Measurements from ENCODE around the gene SYT2.
"Not testable (repeated sequence)": the region's sequence is repeated elsewhere in the genome, so short reads cannot be mapped to it uniquely, and the experiment has no call there.

The SYT2 gene

DNA sequence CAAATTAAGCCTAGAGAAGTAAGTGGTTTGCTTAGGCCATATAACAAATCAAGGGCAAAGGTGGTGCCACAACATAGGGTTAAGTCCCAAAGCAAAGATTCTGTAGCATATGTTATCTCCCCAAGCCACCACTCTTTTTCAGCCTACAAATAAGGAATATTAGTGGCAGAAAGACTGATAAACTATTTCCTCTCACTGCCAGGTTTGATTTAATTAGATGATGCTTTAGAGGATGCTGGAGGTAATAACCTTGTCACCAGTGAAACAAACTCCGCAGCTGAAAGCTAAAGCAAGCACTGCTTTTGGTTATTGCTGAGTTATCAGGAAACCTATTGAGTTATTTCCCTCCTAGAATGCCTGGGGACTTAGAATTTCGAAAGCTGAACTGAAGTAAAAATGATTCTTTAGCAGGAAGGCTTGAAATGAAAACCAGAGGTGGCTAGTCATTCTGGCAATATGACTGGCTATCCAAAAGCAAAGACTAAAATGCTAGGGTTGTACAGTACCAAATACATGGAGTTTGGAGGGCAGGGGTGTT is 145.2 kb downstream of the SYT2 start:
- DNase-seq: no peak

DNA sequence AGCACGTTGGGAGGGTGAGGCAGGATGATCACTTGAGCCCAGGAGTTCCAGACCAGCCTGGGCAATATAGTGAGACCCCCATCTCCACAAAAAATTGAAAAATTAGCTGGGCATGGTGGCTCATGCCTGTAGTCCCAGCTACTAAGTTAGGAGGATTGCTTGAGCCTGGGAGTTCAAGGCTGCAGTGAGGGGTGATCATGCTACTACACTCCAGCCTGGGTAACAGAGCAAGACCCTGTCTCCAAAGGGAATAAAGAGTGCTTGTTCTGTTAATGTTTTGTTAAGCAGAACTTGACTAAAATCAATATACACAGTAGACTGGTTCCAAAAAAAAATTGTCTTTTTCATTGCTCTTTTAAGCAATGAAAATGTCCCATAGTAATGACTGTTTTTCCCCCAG is 146.4 kb downstream of the SYT2 start:
- no peak for DNase-seq

DNA sequence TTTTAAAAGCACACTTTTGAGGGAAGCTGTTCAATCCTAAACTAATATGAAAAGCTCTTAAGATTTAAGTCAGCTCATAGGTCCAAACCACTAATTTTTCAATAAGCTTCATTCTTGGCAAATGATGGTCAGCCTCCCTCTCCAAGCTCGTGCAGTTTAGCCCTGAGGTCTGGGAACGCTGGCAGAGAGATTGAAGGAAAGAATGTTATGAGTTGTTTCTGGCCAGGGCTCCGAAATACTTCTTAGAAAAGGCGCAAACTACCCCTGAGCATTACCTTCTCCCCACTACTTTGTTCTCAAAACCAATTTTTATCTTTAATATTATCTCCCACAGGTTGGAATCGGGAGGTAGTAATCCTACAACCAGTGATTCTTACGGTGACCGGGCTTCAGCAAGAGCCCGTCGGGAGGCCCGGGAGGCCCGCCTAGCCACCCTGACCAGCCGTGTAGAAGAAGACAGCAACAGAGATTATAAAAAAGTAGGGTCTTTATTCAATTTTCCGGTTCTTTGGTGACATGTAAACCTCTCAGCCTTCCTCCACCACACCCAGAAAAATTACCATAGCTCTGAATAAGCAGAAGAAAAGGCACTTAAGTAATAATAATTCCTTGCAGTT is 147.7 kb downstream of the SYT2 start:
- DNase-seq: no peak

DNA sequence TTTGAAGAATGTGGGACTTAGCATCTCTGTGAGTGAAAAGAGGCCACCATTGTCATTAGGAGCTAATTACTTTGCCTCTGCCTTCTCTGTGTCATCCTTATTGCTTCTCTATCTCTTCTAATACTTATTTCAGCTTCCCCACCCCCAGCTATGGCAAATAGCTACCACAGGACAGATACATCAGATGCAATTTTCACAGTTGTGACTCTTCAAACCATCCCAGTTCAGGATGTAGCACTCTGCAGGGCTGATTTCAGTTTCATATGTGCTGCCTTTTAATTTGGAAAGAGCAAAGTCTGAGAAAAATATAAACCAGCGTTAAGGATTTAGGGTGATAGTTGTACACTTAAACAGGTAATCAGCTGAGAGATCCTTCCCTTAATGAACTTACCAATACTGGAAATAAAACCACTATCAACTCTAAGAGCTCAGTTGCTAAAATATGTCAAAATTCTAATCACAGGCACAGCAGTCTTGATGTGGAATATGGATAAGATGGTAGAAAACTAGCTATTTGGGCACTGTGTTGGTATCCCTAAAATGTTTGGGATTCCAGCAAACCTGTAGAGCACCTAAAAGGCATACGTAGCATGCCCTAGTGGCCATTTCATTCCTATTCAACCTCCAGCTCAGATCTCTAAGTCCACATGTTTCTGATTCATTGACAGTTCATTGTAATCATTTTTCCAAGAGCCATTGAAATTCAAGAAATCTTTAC is 148.4 kb downstream of the SYT2 start:
- no peak for DNase-seq

DNA sequence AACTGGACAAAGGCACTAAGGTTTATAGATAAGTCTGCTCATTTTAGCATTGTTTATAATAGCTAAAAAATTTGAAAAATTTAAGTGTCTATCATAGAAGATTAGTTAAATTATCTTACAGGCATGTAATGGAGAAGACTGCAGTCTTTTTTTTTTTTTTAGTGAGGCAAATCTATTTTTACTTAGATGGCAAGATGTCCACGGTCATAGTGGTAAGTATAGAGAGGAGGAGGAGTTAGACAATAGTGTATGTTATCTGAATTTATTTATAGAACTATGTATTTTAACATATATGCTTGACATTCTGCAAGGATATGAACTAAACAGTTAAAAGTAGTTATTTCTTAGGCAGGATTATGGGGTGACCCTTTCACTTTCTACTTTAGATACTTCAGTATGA is 149.0 kb downstream of the SYT2 start:
- DNase-seq: no peak

DNA sequence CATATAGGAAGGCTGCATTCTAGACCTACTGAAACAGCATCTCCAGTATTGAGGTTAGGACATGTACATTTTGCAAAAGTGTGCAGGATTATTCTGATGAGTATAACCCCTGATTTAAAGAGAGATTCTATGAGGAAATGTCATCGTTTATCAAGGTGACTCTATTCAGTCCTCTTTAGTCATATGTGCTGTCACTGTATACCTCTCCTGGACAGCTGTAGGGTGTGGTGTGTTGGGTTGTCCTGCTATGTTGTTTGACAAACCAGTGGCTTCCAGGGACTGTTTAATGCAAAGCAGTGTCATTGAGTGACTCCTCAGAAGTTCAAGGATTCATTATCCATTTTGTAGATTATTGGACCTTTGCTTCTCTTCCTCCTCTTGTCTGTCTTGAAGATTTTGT is 152.6 kb downstream of the SYT2 start:
- DNase-seq: not testable (repeated sequence)

DNA sequence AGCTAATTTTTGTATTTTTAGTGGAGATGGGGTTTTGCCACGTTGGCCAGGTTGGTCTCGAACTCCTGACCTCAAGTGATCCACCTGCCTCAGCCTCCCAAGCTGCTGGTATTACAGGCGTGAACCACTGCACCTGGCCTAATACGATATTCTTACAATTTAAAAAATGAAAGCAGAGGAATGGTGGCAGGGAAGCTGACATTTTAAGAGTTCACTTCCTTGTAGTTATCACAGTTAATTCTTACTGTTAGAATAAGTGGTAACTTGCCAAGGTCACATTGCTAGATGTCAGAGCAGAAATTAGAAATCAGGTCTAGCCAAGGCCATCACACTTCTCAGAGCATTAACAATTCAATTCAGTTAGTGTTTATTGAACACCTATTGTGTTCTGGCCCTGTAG is 154.2 kb downstream of the SYT2 start:
- DNase-seq: not testable (repeated sequence)

DNA sequence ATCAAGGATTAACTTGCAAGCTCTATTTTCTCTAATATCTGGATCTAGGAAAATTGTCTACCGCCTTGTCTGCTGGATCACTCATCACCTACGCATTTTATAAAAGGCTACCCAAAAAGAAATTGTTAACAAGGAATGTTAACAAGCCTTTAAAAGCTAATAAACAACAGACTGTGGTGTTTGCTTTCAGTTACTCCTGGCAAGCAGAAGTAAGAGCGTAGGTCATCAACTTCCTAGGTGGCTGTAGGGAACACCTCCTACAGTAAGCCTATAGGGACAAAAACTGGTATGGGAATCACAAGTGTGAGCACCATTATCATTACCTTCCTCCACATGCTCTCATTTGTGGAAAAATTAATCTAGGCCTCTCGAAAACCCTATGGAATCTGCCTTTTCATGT is 155.6 kb downstream of the SYT2 start:
- DNase-seq: not testable (repeated sequence)

DNA sequence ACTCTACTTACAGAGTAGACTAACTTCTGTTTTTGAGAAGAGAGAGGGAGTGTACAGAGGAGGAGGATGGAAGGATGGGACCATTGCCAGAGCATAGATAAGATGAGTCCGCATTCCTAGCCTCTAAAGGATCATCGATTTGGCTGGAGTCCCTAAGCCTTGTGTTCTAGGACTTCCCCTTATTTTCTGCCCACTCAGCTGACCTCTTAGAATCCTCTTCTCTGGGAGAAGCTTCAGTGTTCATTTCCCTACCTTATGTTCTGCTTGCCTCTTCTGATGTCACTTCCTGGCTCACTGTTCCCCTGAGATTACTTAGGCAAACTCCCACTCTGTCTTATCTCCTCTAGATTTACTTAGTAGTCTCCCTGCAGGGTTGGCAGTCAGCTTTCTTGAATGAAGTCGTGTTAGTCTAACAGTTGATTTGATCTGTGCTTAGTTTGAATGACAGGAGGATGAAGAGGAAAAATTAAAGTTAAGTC is 156.7 kb downstream of the SYT2 start:
- no peak for DNase-seq

DNA sequence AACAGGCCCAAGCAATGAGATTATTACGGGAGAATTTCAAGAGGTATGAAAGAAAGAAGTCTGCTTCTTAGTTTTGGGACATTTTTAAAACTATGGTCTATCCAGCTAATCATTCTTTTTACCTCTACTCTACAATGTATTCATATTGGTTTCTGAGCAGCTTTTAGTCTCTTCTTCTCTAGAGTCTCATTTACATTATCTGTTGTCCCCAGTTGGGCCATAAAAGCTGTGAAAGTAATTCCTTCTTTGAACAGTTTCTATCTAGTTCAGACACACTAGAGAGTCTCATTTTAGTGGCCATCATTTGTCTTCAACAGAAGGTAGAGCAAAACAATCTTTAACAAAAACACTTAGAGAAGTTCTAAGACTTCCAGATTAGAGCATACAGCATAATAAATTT is 157.2 kb downstream of the SYT2 start:
- DNase-seq: not testable (repeated sequence)

DNA sequence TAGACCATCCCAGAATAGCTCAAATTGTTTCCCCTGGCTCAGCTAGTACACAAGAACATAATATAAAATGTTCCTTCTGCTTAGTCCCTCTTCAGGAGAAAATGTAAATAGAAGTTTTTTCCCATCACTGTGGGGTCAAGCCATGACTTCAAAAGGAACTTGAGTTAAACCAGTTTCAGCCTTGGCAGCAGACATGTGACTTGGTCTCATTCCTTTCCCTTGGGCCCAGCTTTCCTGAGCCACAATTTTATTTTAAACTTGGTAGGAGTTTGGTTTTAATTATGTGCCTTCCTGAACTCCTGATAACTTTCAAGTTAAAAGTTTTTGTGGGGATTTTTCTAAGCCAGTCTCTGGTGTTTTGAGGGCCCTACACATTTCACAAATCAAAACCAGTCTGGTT is 157.6 kb downstream of the SYT2 start:
- not testable (repeated sequence) for DNase-seq

DNA sequence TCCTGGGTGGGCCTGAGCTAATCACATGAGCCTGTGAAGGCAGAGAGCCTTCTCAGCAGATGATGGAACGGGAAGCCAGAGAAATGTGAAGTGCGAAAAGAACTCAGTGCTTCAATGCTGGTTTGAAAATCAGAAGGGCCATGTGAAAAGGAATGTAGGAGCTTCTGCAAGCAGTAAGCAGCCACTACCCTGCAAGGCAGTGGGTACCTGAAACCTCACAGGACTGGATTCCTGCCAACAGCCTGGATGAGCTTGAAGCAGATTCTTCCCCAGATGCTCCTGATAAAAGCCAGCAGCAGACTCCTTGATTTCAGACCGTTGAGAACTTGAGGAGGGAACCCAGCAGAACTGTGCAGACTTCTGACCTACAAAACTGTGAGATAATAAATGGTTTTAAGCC is 158.6 kb downstream of the SYT2 start:
- no peak for DNase-seq

DNA sequence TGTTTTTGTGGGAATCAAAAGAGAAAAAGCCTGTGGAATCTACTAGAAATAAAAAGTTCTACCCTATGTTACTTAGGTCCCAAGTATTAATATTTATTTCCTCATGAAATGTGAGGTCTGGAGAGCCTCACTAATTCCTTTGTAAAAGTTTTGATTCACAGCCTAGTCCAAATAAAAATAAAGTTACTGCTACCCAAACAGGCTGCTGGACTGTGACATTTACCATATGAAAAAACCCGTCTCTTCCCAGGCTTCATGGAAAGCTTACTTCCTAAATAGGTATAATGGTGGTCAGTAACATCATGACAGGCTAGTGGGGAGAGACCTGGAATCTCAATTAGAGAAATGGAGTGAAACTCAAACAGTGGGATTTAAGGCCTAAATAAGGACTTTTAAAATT is 160.2 kb downstream of the SYT2 start:
- not testable (repeated sequence) for DNase-seq

DNA sequence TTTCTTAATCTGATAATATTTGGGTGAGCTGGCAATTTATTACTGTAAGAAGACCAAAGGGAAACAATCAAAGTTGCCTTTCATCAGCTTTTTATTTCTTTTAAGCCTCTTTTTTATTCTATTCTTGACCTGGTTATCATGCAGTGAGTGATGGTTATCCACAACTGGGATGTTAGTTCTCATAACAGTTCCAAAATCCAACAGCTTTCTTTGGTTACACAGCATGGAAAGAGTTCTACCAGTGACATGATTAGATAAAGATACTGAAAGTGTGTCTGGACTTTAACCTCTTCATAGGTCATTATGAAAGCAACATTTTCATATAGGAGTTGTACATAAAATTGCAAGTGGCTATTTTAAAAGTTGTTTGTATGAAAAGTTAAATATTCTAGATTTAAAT is 163.0 kb downstream of the SYT2 start:
- DNase-seq: no peak

DNA sequence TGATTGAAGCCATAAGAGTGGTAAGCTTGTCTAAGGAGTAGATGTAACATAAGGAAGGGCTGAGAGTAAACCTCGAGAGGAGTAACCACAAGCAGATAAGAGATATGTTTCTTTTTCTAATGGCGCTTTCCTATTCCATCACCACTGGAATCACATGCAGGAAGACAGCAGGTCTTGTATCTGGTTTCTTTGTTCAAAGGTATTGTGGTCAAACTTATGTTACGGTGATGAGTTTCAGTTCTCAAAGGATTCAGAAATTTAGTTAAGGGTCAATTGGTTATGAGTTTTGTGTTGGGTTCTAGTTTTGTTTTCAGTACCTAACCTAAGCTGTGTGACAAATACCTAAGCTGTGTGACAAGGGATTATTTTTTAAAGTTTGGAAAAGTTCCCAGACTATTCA is 163.5 kb downstream of the SYT2 start:
- not testable (repeated sequence) for DNase-seq

DNA sequence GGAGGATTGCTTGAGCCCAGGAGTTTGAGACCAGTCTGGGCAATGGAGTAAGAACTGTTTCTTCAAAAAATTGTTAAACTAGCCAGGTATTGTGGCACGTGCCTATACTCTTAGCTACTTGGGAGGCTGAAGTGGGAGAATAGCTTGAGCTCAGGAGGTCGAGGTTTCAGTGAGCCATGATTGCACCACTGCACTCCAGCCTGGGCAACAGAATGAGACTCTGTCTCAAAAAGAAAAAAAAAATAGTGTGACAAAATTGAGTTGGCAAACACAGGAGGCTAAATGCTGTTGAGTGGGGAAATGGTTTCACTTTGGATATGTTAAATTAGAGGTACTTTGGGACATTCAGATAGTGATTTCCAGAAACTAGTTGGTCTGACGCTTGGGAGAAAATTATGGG is 163.9 kb downstream of the SYT2 start:
- DNase-seq: not testable (repeated sequence)

DNA sequence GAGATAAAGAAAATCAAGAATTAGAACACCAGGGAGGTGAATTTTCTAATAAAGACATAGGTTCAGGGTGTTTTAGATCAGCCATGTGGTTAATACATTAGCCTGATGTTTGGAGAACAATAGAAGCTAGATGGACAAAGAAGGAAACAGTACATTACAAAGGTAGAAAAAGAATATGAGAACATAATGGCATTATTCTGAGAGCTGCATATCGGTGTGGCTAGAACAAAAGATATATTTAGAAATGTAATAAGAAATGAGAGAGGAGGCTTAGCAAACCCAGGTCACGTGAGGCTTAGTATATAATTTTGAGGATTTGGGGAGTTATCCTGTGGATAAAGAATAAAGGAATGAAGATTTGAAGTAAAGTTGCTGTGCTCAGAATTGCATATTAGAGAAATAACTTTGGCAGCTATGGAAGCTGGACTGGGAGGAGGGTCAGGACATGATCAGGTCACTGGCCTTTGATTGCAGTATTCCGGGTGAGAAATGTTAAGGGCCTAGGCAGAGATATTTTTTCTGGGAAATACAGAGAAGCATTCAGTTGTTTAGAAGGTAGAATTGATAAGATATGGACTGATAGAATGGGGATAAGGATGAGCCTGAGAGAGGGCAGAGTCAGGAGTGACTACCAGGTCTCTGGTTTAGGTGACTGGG is 164.5 kb downstream of the SYT2 start:
- DNase-seq: not testable (repeated sequence)

DNA sequence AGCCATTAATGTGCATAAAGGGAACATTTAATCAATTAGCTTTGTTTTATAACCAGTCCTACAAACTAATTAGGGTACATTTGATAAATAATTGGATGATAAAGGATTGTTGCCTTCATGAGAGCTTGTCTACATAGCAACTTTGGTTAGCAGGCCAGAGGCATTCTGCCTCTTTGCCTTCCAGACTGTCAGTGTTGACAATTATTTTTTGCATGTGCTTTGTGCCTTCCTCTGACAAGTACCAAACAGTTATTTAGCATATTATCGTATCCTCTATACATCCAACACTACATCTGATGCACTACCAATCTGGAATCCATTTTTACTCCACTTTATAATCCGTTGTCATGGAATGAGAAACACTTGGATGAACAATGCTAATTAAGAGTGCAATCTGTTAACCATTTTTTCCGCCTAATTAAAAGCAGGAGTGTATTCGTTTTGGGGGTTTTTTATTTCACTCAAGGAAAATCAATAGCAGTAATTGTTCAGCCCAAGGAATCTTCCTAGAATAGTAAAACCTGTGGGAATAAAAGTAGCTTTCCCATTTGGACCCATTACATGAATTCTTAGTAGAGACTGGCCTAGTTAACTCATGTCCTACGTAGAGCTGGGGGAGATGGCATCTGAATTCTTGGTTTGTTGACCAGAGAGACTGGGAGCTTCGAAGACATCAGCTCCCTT is 165.3 kb downstream of the SYT2 start:
- not testable (repeated sequence) for DNase-seq

DNA sequence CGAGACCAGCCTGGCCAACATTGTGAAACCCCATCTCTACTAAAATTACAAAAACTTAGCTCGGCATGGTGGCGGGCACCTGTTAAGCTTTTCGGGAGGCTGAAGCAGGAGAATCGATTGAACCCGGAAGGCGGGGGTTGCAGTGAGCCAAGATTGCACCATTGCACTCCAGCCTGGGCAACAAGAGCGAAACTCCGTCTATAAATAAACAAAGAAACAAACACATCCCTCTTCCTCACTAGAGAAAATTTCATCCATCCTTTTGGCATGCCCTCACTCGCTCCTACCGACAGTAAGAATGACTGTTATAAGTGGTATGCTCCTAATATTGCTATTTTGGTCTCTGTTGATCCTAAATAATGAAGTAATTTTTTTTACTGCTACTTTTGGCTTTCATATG is 166.7 kb downstream of the SYT2 start:
- not testable (repeated sequence) for DNase-seq

DNA sequence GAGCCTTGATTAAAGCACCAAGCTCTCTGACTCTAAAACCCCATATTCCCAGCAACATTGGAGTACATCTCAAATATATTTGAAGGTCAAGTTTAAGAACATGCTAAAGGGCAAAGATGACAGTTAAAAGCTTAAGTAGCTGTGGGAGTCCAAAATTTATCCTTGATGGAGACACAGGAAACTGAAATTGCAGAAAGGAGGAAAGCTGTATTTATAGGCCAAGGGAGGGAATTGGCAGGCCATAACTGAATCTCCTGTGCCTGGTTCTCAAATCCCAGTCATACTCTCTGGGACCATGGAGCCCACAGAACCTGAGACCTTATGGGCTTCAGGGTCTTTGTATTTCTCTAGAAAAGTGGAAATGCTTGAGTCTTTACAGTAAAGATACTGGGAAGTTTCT is 167.8 kb downstream of the SYT2 start:
- DNase-seq: not testable (repeated sequence)

DNA sequence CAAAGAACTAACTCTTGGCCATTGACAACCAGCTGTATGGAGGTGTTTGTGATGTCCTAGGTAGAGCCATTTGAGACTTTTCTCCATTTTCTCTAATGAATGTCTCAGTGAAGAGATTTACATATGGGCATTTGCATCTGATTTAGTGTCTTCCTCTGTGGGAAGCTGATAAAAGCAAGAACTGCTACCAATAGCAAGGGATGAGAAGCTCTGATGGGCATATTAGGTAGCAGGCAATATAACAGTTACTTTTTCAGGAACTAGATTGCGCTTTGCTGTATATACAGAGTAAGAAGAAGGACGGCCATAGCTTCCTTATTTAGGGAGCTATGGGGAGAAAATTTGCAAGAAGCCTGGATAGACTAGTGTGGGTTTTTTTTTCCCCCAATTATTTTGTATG is 169.4 kb downstream of the SYT2 start:
- not testable (repeated sequence) for DNase-seq

All from NCI-H510A (cell line).